GM18873 (cell line): ENCODE measurements around the gene GNL3L.
A peak's percentile ranks its signal among the peaks of the same experiment; 100 is the strongest.
"Not testable (repeated sequence)": the region's sequence is repeated elsewhere in the genome, so short reads cannot be mapped to it uniquely, and the experiment has no call there.

Experiments used
- ATAC-seq: cut with Tn5 transposase; IDR thresholded peaks from one replicate; pipeline ENCODE4 v1.9.1; 2021; ENCODE audit warnings: mild to moderate bottlenecking, moderate library complexity, moderate number of reproducible peaks; ENCODE audit not compliant: unreplicated experiment, low FRiP score

GNL3L gene

DNA sequence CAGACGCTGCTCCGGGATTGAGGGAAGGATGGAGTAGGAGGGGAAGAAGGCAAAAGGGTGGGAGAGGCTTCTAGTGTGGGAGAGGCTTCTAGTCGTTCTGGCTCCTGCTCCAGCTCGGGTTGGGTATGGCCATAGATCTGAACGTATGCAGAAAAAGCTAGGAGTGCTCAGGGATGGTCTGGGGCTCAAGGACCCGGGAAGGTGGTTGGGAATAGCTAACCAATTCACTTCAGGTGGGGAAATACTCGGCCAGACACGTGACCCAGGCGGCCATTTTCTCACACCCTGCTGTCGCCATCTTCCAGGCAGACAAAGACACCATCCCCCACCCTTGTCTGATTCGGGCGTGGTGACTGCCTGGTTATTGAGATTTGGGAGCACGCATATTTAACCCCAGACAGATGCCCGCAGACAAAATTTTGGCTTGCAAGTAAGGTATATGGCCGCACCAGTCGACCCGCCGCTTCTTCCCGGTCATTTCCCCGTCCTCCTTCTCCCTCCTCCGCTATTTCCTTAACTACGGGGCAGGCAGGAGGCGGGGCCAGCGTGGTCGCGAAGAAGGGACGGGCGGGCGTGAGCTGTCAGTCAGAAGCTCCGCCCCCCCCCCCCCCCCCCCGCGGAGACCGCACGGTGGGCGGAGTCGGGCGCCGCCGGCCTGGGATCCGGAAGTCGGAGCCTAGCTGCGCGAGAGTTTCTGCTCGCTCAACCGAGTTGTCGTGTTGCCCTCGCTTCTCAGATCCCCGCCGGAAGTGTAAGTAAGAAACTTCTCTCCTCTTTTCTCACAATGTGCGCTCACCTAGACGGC lies at the start of gene GNL3L:
Gene GNL3L, plus strand, starts transcription at position 668 of the 805 bp plus-strand sequence. CDS start 2,348 bp downstream, outside the sequence.
- peak; percentile 76 for ATAC-seq

DNA sequence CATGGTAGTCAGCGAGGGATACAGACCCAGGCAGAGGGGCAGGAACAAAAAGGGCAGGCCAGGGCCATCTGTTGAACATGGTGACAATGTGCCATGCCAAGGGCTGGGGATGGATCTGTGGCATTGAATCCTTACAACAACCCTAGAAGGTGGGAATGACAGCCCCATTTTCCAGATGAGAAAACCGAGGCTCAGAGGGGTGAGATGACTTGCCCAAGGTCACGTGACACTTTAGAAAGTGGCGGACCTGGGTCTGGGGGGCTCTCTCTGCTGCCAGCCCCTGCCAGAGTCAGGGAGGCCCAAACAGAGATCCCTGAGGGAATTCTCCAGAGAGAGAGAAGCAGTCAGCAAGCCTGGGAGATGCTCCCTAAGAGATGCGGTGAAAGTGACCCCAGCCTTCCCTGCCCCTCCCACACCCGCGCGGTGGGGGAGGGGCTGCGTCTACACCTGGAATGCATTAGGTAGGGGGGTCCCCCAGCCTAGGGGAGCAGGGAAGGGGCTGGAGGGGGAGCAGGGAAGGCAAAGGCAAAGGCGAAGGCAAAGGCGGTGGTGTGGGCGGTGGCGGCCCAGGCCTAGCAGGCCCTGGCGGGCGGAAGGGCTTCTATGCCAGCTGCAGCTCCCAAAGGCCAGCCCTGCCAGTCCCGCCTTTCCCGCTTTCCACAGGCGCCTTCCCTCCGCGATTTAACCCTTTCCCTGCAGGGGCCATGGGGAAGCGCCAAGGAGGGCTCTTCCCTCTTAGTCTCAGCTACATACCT lies 47.0 kb upstream of the GNL3L start:
- no peak for ATAC-seq

DNA sequence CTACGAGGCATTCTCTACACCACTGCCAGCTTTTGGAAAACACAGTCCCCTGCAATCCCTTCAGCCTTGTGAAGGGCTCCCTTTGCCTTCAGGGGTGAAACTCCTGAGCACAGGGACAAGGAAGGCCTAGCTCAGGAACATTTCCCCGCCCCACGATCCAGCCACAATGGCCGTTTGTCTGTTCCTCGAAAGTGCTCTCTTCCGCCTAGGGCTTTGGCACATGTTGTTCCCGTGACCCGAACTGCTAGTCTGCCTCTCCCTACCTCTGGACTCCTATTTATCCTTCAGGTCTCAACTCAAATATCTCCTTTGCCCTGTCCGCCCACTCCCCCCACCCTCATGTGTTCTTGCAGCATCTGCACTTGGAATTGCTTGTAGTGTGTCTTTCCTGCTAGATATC lies 46.1 kb upstream of the GNL3L start:
- ATAC-seq: no peak

DNA sequence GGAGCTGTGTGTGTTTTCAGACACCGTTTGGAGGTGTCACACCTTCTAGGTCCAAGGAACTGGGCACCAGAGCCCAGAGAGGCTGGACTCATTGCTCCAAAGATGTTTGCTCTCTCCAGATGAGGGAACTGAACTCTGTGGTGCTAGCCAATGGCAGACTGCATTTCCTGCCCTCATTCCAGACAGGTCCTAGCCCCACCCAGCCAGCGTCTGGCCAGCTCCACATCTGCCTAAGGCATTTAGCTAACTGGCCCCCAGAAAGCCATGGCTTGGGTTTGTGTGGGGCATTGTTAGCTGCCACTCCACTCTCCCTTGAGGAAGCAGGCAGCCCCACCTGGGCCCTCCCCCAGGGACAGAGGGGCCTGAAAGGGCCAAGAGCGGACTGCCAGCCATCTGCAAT lies 45.4 kb upstream of the GNL3L start:
- ATAC-seq: no peak

GRCh38 chrX:54489819-54490218 lies 40.2 kb upstream of the GNL3L start:
- ATAC-seq: not testable (repeated sequence)

GRCh38 chrX:54492340-54492739 lies 37.7 kb upstream of the GNL3L start:
- ATAC-seq: no peak

GRCh38 chrX:54494166-54494988 lies 35.6 kb upstream of the GNL3L start:
- no peak for ATAC-seq

GRCh38 chrX:54494989-54495813 lies 34.8 kb upstream of the GNL3L start:
- ATAC-seq: no peak

GRCh38 chrX:54495814-54496516 lies 34.1 kb upstream of the GNL3L start, which contains the start of gene FGD1:
Gene FGD1 (minus strand): TSS chrX:54496234. CDS start chrX:54495432, 802 bp downstream.
- no peak for ATAC-seq

GRCh38 chrX:54496517-54496852 lies 33.5 kb upstream of the GNL3L start:
- no peak for ATAC-seq

- ATAC-seq: no peak
Observed at GRCh38 chrX:54496936-54497335, 33.1 kb upstream of the GNL3L start.

DNA sequence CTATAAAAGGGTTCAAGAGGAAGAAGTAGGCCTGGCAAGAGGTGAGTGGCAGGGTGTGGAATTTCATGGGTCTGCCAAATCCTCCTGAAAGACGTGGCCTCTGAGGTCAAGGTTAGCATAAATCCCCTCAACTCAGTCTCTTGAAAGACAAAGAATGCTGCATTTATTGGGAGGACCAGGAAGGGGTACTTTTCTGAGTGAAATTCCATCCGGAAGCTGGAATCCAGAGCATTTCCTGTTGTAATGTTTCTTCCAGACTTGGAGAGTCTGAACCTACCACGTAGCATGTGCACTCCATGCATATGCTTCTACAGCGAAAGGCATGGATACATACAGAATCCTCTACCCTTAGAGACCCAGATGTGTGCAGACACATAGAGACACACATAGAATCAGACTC lies 20.6 kb upstream of the GNL3L start:
- ATAC-seq: no peak

DNA sequence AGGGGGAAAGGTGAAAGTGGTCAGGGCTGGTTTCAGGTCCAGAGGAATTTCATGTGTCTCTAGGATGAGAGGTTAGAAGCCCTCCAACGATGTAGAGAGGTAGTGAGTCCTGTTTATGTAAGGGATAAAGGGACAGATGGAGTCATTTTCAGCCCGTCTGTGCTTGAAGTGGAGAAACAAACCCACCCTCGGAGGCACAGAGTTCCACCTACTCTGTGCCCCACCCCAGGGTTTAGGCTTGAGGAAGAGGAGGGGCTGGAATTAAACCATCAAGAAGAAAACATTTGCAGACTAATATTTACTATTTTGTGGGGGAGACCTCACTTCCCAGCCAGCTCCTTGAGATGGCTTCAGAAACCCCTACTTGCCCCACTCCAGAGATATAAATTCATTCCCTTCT lies 868 bp upstream of the GNL3L start:
- no peak for ATAC-seq

GRCh38 chrX:54530357-54530900 lies 410 bp downstream of the GNL3L start:
- ATAC-seq: peak; percentile 31

GRCh38 chrX:54534271-54534670 lies 4.3 kb downstream of the GNL3L start:
- ATAC-seq: no peak

DNA sequence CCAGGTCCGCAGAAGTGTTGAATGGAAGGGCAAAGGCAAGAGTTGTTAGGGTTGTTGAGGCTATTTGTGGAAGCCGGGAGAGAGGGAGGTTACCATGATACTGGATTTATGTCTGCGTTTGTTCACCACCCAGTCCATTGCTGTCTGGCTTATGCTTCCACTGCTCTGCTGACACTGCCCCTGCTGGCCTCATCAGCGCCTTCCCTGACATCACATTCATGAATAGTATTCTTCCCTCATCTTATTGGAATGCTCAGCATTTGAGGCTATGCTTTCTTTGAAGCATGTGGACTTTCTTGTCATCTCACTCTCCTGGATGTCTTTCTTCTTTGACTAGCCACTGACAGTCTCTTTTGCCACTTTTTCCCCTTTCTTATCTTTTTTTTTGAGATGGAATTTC lies 10.3 kb downstream of the GNL3L start:
- ATAC-seq: no peak

GRCh38 chrX:54542239-54542638 lies 12.2 kb downstream of the GNL3L start:
- ATAC-seq: not testable (repeated sequence)

GRCh38 chrX:54550821-54551220 lies 20.8 kb downstream of the GNL3L start:
- ATAC-seq: no peak

DNA sequence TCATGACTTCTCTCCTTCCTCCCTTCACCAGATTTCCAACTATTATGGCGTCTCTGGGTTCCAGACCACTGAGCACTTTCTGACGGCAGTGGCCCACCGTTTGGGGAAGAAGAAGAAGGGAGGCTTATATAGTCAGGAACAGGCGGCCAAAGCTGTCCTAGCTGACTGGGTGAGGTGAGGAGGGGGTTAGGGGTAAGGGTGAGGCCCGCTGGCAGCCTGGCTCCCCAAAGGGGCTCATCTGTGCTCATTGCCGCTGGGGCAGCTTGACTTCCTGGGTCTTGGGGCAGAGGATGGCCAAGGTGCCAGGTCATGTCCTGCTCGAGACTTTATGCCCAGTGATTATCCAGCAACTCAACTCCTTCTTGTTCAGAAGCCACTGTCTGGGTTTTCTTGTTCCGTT lies 21.8 kb downstream of the GNL3L start:
- ATAC-seq: no peak
